ENCODE data around the gene TNFRSF1A.
"Not testable (repeated sequence)": the region's sequence is repeated elsewhere in the genome, so short reads cannot be mapped to it uniquely, and the experiment has no call there.

The TNFRSF1A gene

DNA sequence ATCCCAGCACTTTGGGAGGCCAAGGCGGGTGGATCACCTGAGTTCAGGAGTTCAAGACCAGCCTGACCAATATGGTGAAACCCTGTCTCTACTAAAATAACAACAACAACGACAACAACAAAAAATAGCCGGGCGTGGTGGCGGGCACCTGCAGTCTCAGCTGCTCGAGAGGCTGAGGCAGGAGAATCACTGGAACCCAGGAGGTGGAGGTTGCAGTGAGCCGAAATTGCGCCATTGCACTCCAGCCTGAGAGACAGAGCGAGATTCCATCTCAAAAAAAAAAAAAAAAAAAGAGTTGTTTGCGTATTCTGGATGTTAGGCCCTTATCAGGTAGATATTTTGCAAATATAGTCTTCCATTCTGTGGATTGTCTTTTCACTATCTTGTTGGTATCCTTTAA lies 52.8 kb downstream of the TNFRSF1A start:
- H3K18ac ChIP-seq (ENCODE audit: low read length); H3K79me1 ChIP-seq (ENCODE audit: low read depth, low read length); H2BK15ac ChIP-seq (ENCODE audit: low read length); DNase-seq (ENCODE audit: low spot score); H3K4me3 ChIP-seq (ENCODE audit: low read length in 2 of 2); H3K27ac ChIP-seq (replicated peaks; ENCODE audit: low read length); H3K23ac ChIP-seq (ENCODE audit: low read depth, low read length, poor library complexity); H2AFZ ChIP-seq (ENCODE audit: low read length); H3K4me2 ChIP-seq (ENCODE audit: insufficient read depth, low read length, poor library complexity, severe bottlenecking); H3K14ac ChIP-seq (ENCODE audit: low read length); H2BK5ac ChIP-seq (ENCODE audit: low read length); H3K9me3 ChIP-seq (replicated peaks in 1 of 2; ENCODE audit: control insufficient read depth in 2 of 2, insufficient read depth in 1 of 2, low read depth in 1 of 2, low read length in 2 of 2); H2AK5ac ChIP-seq (ENCODE audit: low read depth, low read length); H2BK120ac ChIP-seq (ENCODE audit: low read depth, low read length); H3K27me3 ChIP-seq (ENCODE audit: control insufficient read depth in 3 of 3, insufficient read depth in 3 of 3, low read depth in 1 of 3, low read length in 3 of 3); H3K4ac ChIP-seq (ENCODE audit: low read length); H3K9ac ChIP-seq (ENCODE audit: low read depth, low read length, poor library complexity); H2BK12ac ChIP-seq (ENCODE audit: low read length); H4K8ac ChIP-seq (ENCODE audit: low read depth, low read length); H4K91ac ChIP-seq (ENCODE audit: low read depth, low read length, poor library complexity); H3K36me3 ChIP-seq (replicated peaks in 1 of 2; ENCODE audit: control insufficient read depth in 2 of 2, insufficient read depth in 2 of 2, low read length in 2 of 2): not testable (repeated sequence)
- no CpG with 5 or more reads among the region's 10 CpGs for WGBS, 2 donors (ENCODE audit: extremely low coverage in 2 of 2, insufficient read length in 2 of 2, insufficient replicate concordance in 1 of 2)
- H3K4me1 ChIP-seq (ENCODE audit: control insufficient read depth in 2 of 2, insufficient read depth in 1 of 2, low read depth in 1 of 2, low read length in 2 of 2), result peaks cover 0 to 11% of the 10 kb centered on the region in 2 donors

GRCh38 chr12:6288235-6288634 lies 53.6 kb downstream of the TNFRSF1A start:
- Histone ChIP-seq H3K4me3 (ENCODE audit: low read length in 2 of 2) (no peak overlapping the region), H3K18ac (ENCODE audit: low read length) (no peak overlapping the region), H3K4me1 (ENCODE audit: control insufficient read depth in 2 of 2, insufficient read depth in 1 of 2, low read depth in 1 of 2, low read length in 2 of 2) (peaks cover 0 to 10% of the 10 kb centered on the region in 2 donors), H2BK120ac (ENCODE audit: low read depth, low read length) (no peak overlapping the region), H3K14ac (ENCODE audit: low read length) (no peak overlapping the region), H3K9ac (ENCODE audit: low read depth, low read length, poor library complexity) (no peak overlapping the region), H2AFZ (ENCODE audit: low read length) (no peak overlapping the region), H2BK15ac (ENCODE audit: low read length) (no peak overlapping the region), H3K27me3 (ENCODE audit: control insufficient read depth in 3 of 3, insufficient read depth in 3 of 3, low read depth in 1 of 3, low read length in 3 of 3) (no peaks in the 10 kb centered on the region), H3K79me1 (ENCODE audit: low read depth, low read length) (no peaks in the 10 kb centered on the region), H2BK5ac (ENCODE audit: low read length) (no peak overlapping the region), H3K4ac (ENCODE audit: low read length) (no peak overlapping the region), H3K27ac (replicated peaks; ENCODE audit: low read length) (no peak overlapping the region), H2AK5ac (ENCODE audit: low read depth, low read length) (no peak overlapping the region), H4K8ac (ENCODE audit: low read depth, low read length) (no peak overlapping the region), H2BK12ac (ENCODE audit: low read length) (no peak overlapping the region), H3K9me3 (replicated peaks in 1 of 2; ENCODE audit: control insufficient read depth in 2 of 2, insufficient read depth in 1 of 2, low read depth in 1 of 2, low read length in 2 of 2) (peaks cover 5% of the 10 kb centered on the region in 2 donors), H3K4me2 (ENCODE audit: insufficient read depth, low read length, poor library complexity, severe bottlenecking) (no peak overlapping the region), H3K23ac (ENCODE audit: low read depth, low read length, poor library complexity) (no peak overlapping the region), H4K91ac (ENCODE audit: low read depth, low read length, poor library complexity) (no peak overlapping the region), H3K36me3 (replicated peaks in 1 of 2; ENCODE audit: control insufficient read depth in 2 of 2, insufficient read depth in 2 of 2, low read length in 2 of 2) (no peaks in the 10 kb centered on the region)
- no CpG with 5 or more reads among the region's 5 CpGs for WGBS, 2 donors (ENCODE audit: extremely low coverage in 2 of 2, insufficient read length in 2 of 2, insufficient replicate concordance in 1 of 2)
- DNase-seq (ENCODE audit: low spot score), result no peak

DNA sequence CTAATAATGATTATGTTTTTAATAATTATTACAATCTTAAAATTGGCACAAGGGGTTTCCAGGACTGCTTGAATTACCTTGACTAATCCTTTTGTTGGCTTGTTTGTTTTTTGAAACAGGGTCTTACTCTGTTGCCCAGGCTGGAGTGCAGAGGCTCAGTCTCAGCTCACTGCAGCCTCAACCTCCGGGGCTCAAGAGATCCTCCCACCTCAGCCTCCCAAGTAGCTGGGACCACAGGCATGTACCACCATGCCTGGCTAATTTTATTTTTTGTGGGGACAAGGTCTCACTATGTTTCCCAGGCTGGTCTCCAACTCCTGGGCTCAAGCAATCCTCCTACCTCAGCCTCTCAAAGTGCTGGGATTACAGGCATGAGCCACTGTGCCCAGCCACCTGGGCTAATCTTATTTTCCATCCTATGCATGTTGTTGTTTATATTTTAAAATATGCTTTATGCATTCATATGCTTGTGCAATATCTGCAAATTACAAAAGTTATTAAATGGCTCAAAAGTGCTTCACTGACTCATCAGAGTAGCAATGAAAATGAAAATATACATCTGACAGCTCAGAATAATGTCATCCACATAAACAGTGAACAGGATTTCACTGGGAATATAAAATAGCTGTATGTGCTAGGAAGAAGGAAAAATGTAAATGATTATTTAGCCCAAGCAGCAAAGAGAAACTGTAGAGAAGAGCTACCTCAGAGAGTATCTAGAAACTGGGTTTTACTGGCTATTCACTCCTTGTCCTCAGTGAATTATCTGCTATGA lies 56.2 kb downstream of the TNFRSF1A start:
- Histone ChIP-seq H2BK12ac (ENCODE audit: low read length) (no peak overlapping the region), H4K8ac (ENCODE audit: low read depth, low read length) (no peak overlapping the region), H3K4me3 (ENCODE audit: low read length in 2 of 2) (no peak overlapping the region), H2AK5ac (ENCODE audit: low read depth, low read length) (no peak overlapping the region), H3K79me1 (ENCODE audit: low read depth, low read length) (no peaks in the 10 kb centered on the region), H2BK120ac (ENCODE audit: low read depth, low read length) (no peak overlapping the region), H3K4ac (ENCODE audit: low read length) (no peak overlapping the region), H3K4me1 (ENCODE audit: control insufficient read depth in 2 of 2, insufficient read depth in 1 of 2, low read depth in 1 of 2, low read length in 2 of 2) (peaks cover 0 to 9% of the 10 kb centered on the region in 2 donors), H3K27ac (replicated peaks; ENCODE audit: low read length) (no peak overlapping the region), H3K27me3 (ENCODE audit: control insufficient read depth in 3 of 3, insufficient read depth in 3 of 3, low read depth in 1 of 3, low read length in 3 of 3) (no peaks in the 10 kb centered on the region), H3K14ac (ENCODE audit: low read length) (no peak overlapping the region), H4K91ac (ENCODE audit: low read depth, low read length, poor library complexity) (no peak overlapping the region), H3K18ac (ENCODE audit: low read length) (no peak overlapping the region), H3K23ac (ENCODE audit: low read depth, low read length, poor library complexity) (no peak overlapping the region), H3K36me3 (replicated peaks in 1 of 2; ENCODE audit: control insufficient read depth in 2 of 2, insufficient read depth in 2 of 2, low read length in 2 of 2) (no peaks in the 10 kb centered on the region), H3K9me3 (replicated peaks in 1 of 2; ENCODE audit: control insufficient read depth in 2 of 2, insufficient read depth in 1 of 2, low read depth in 1 of 2, low read length in 2 of 2) (peaks cover 0 to 5% of the 10 kb centered on the region in 2 donors), H3K9ac (ENCODE audit: low read depth, low read length, poor library complexity) (no peak overlapping the region), H3K4me2 (ENCODE audit: insufficient read depth, low read length, poor library complexity, severe bottlenecking) (no peak overlapping the region), H2AFZ (ENCODE audit: low read length) (no peak overlapping the region), H2BK5ac (ENCODE audit: low read length) (no peak overlapping the region), H2BK15ac (ENCODE audit: low read length) (no peak overlapping the region)
- WGBS, 2 donors (ENCODE audit: extremely low coverage in 2 of 2, insufficient read length in 2 of 2, insufficient replicate concordance in 1 of 2), result no CpG with 5 or more reads among the region's 1 CpG
- no peak for DNase-seq (ENCODE audit: low spot score)

DNA sequence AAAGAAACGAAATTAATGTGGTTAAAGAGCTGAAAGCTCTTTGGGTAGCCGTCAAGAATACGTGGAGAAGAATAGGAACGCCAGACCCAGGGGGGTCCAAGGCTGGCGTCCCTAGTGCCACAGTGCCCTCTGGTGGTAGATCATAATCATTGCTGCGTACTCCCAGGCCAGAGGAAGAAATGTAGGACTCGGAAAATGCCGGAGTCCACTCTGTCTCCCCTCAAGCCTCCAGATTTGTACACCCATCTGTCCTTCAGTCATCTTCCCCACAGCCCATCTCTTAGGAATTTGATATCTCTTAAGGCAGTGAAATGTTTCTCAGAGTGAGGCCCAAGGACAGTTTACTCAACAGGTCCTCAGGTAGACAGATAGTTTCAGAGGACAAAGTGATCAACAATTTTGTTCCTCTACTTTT lies 56.8 kb downstream of the TNFRSF1A start:
- H3K4me1 ChIP-seq (ENCODE audit: control insufficient read depth in 2 of 2, insufficient read depth in 1 of 2, low read depth in 1 of 2, low read length in 2 of 2), result peaks cover under 1 to 10% of the 10 kb centered on the region in 2 donors
- H3K18ac ChIP-seq (ENCODE audit: low read length), result no peak overlapping the region

More for the DNA sequence above, 56.8 kb downstream of the TNFRSF1A start:
- no peak overlapping the region for H4K91ac ChIP-seq (ENCODE audit: low read depth, low read length, poor library complexity)
- H3K36me3 ChIP-seq (replicated peaks in 1 of 2; ENCODE audit: control insufficient read depth in 2 of 2, insufficient read depth in 2 of 2, low read length in 2 of 2), result no peaks in the 10 kb centered on the region
- H3K79me1 ChIP-seq (ENCODE audit: low read depth, low read length), result no peaks in the 10 kb centered on the region
- H3K27ac ChIP-seq (replicated peaks; ENCODE audit: low read length), result no peak overlapping the region
- H2AK5ac ChIP-seq (ENCODE audit: low read depth, low read length), result no peak overlapping the region
- H2BK12ac ChIP-seq (ENCODE audit: low read length), result no peak overlapping the region
- H3K4ac ChIP-seq (ENCODE audit: low read length), result no peak overlapping the region
- H3K14ac ChIP-seq (ENCODE audit: low read length), result no peak overlapping the region
- no peak overlapping the region for H2BK5ac ChIP-seq (ENCODE audit: low read length)
- H2BK15ac ChIP-seq (ENCODE audit: low read length), result no peak overlapping the region
- no peaks in the 10 kb centered on the region for H3K27me3 ChIP-seq (ENCODE audit: control insufficient read depth in 3 of 3, insufficient read depth in 3 of 3, low read depth in 1 of 3, low read length in 3 of 3)
- peak; percentile 73 for DNase-seq (ENCODE audit: low spot score)
- no peak overlapping the region for H3K4me3 ChIP-seq (ENCODE audit: low read length in 2 of 2)
- no peak overlapping the region for H3K9ac ChIP-seq (ENCODE audit: low read depth, low read length, poor library complexity)
- no peak overlapping the region for H4K8ac ChIP-seq (ENCODE audit: low read depth, low read length)
- H3K9me3 ChIP-seq (replicated peaks in 1 of 2; ENCODE audit: control insufficient read depth in 2 of 2, insufficient read depth in 1 of 2, low read depth in 1 of 2, low read length in 2 of 2), result peaks cover 0 to 5% of the 10 kb centered on the region in 2 donors
- H3K23ac ChIP-seq (ENCODE audit: low read depth, low read length, poor library complexity), result no peak overlapping the region
- H2BK120ac ChIP-seq (ENCODE audit: low read depth, low read length), result no peak overlapping the region
- WGBS, 2 donors (ENCODE audit: extremely low coverage in 2 of 2, insufficient read length in 2 of 2, insufficient replicate concordance in 1 of 2), result no CpG with 5 or more reads among the region's 8 CpGs
- no peak overlapping the region for H3K4me2 ChIP-seq (ENCODE audit: insufficient read depth, low read length, poor library complexity, severe bottlenecking)
- H2AFZ ChIP-seq (ENCODE audit: low read length), result peak overlapping the region; percentile 55
